ENCODE measurements around the gene HM13. TPM values are rescaled to one million over a fixed set of nuclear protein-coding genes. Genes with fewer than 3 reads are reported as not detected.

HM13 gene
- total RNA-seq, 4 donors from 2014 or later: 54.8 to 86.7 (median 75.8) TPM

DNA sequence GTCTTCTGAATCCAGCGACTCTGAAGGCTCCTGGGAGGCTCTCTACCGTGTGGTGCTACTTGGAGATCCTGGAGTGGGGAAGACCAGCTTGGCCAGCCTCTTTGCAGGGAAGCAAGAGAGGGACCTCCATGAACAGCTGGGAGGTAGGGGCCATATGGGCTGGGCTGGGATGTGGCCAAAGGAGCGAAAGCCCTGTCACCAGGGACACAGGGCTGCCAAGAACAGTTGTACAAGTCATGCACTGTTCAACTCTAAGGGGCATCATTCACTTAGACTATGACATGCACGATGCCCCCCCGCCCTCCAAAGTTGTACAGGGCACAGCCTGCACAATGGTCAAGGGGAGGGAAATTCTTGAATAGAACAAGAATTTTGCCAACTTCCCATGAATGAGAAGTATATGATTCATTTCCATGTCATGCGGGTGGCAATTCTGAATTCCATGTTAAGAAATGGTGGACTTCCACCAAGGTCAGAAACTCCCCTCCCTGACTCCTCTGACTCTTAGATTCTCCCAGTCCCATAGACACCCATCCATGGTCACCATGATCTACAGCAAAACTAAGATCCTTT, 37.5 kb upstream of the HM13 start:
- peak overlapping the region in 1 of 4 donors; percentile 68 for H3K4me3 ChIP-seq
- peaks cover 0 to 51% (median 8%) of the 10 kb centered on the region in 4 donors for H3K4me1 ChIP-seq
- peak in 1 of 2 donors; percentile 33 for TF ChIP-seq EP300 (IDR thresholded peaks at IDR 0.05)
- TF ChIP-seq, protein P1, sequence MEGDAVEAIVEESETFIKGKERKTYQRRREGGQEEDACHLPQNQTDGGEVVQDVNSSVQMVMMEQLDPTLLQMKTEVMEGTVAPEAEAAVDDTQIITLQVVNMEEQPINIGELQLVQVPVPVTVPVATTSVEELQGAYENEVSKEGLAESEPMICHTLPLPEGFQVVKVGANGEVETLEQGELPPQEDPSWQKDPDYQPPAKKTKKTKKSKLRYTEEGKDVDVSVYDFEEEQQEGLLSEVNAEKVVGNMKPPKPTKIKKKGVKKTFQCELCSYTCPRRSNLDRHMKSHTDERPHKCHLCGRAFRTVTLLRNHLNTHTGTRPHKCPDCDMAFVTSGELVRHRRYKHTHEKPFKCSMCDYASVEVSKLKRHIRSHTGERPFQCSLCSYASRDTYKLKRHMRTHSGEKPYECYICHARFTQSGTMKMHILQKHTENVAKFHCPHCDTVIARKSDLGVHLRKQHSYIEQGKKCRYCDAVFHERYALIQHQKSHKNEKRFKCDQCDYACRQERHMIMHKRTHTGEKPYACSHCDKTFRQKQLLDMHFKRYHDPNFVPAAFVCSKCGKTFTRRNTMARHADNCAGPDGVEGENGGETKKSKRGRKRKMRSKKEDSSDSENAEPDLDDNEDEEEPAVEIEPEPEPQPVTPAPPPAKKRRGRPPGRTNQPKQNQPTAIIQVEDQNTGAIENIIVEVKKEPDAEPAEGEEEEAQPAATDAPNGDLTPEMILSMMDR (IDR thresholded peaks at IDR 0.05): no peak
- H3K9me3 ChIP-seq: no peaks in the 10 kb centered on the region
- WGBS, 2 donors: 48 to 63% methylated on average over 6 of the region's 6 CpGs
- H3K27ac ChIP-seq: peak overlapping the region in 2 of 4 donors; percentile 77 to 86
- H3K36me3 ChIP-seq: no peaks in the 10 kb centered on the region
- peaks cover 0 to 15% of the 10 kb centered on the region in 2 donors for H3K27me3 ChIP-seq
- DNase-seq (ENCODE audit: low spot score in 2 of 2): no peak

DNA sequence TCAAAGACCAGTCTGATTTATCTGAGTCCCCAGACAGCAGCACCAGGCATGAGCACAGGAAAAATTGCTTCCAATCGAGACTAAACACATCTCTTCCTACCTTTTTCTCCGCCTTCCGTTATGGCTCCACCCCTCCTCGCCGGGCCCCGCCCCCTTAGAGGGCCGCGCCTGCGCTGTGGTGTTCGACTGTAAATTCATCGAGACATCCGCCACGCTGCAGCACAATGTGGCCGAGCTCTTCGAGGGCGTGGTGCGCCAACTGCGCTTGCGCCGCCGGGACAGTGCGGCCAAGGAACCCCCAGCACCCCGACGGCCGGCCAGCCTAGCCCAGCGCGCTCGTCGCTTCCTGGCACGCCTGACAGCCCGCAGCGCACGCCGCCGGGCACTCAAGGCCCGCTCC, 30.2 kb upstream of the HM13 start:
- no peak overlapping the region for H3K4me3 ChIP-seq
- H3K9me3 ChIP-seq: no peaks in the 10 kb centered on the region
- TF ChIP-seq POLR2A (IDR thresholded peaks at IDR 0.05): no peak
- no peak for TF ChIP-seq EP300 (IDR thresholded peaks at IDR 0.05)
- TF ChIP-seq, protein P1 (IDR thresholded peaks at IDR 0.05): no peak
- 45 to 50% methylated on average over 28 to 31 of the region's 36 CpGs for WGBS, 2 donors
- peak in 1 of 2 donors; percentile 39 for DNase-seq (ENCODE audit: low spot score in 2 of 2)
- peak overlapping the region in 2 of 4 donors; percentile 1 to 89 for H3K27ac ChIP-seq
- peaks cover 0 to 16% (median 4%) of the 10 kb centered on the region in 4 donors for H3K4me1 ChIP-seq
- no peaks in the 10 kb centered on the region for H3K27me3 ChIP-seq
- no peaks in the 10 kb centered on the region for H3K36me3 ChIP-seq

DNA sequence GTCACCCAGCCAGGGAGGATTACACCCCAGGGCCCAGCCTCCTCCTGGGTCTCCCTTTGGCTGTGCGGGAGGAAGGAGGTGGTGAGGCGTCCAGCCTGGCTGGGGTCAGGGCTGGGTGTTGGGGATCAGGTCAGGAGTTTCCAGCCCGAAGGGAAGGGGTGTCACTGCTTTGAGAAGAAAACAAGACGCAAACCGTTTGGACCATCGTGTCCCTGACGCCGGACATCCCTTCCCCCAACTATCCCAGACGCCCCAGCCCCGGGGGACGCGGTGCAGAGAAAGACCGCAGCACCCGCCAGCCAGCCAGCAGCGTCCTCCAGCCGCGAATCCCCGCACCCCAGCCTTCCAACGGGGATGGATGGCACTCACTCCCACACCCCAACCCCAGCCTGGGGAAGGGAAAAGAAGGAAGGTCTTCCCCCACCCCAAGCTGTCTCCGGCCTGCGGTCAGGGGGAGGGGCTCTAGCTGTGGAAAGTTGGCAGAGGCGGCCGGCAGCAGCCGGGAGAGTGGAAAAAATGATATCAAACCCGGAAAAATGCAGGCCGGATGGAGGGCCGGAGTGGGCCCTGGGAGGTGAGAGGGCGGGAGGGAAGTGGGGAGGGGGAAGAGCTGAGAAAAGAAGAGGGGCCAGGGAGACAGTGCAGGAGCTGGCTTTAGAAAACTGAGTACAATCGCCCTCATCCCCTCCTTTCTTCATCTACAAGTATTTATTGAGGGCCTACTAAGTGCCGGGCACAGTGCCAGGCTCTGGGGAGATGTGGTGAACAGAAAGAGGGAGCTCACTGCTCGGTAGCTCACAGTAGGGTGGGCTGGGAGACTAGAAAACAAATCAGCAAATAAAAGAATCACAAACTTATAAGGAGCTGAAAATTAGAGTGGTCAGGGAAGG, 28.5 kb upstream of the HM13 start:
- Histone ChIP-seq H3K27me3 (no peaks in the 10 kb centered on the region), H3K27ac (peak overlapping the region; percentile 54 to 89 (median 78)), H3K9me3 (no peaks in the 10 kb centered on the region), H3K4me3 (peak overlapping the region in 3 of 4 donors; percentile 11 to 39 (median 18)), H3K4me1 (peaks cover 0 to 16% (median 4%) of the 10 kb centered on the region in 4 donors), H3K36me3 (no peaks in the 10 kb centered on the region)
- TF ChIP-seq POLR2A (IDR thresholded peaks at IDR 0.05): peak in 1 of 2 donors; percentile 22
- TF ChIP-seq, protein P1 (IDR thresholded peaks at IDR 0.05): no peak
- peak; percentile 55 to 64 for TF ChIP-seq EP300 (IDR thresholded peaks at IDR 0.05)
- DNase-seq (ENCODE audit: low spot score in 2 of 2): peak; percentile 36 to 53
- WGBS, 2 donors: 4 to 5% methylated on average over 23 to 31 of the region's 31 CpGs

DNA sequence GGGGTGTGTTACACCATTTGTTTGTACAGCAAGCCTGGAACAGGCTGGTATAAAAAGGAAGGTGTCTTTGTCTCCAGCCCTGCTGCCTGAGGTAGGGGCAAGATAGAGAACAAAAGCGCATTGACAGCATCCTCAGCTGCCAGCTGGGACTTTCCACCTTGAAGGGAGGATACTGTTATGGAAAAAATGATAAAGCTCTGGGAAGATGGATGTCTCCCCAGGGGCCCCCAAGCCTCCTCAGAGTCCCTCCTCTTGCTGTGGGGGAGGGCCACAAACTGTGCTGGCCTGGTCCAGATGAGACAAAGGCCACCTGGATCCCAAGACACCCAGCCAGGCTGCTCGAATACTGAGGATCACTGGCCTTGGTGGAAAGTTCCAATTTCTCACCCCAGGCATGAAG, 26.1 kb upstream of the HM13 start:
- Histone ChIP-seq H3K4me1 (peaks cover 0 to 16% (median 4%) of the 10 kb centered on the region in 4 donors), H3K4me3 (no peak overlapping the region), H3K9me3 (no peaks in the 10 kb centered on the region), H3K27me3 (no peaks in the 10 kb centered on the region), H3K27ac (peak overlapping the region in 1 of 4 donors; percentile 55), H3K36me3 (no peaks in the 10 kb centered on the region)
- TF ChIP-seq POLR2A (IDR thresholded peaks at IDR 0.05) (no peak), EP300 (IDR thresholded peaks at IDR 0.05) (no peak)
- TF ChIP-seq, protein P1 (IDR thresholded peaks at IDR 0.05): no peak
- 78 to 82% methylated on average over 1 to 2 of the region's 2 CpGs for WGBS, 2 donors
- no peak for DNase-seq (ENCODE audit: low spot score in 2 of 2)

DNA sequence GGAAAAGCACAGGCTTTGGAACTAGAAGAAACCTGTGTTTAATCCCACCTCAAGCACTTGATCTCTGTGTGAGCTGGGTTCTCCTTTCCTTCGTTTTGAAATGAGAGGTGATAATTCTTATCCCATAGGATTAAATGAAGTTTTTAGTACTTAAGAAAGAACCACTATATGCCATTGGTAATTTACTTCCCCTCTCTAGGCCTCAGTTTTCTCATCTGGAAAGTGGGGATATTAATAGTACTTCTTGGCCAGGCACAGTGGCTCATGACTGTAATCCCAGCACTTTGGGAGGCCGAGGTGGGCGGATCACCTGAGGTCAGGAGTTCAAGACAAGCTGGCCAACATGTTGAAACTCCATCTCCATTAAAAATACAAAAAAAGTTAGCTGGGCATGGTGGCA, 25.1 kb upstream of the HM13 start:
- TF ChIP-seq, protein P1 (IDR thresholded peaks at IDR 0.05): no peak
- no peak for TF ChIP-seq EP300 (IDR thresholded peaks at IDR 0.05)
- no peak for TF ChIP-seq POLR2A (IDR thresholded peaks at IDR 0.05)
- no peak overlapping the region for H3K27ac ChIP-seq
- DNase-seq (ENCODE audit: low spot score in 2 of 2): no peak
- H3K27me3 ChIP-seq: no peaks in the 10 kb centered on the region
- H3K4me3 ChIP-seq: no peak overlapping the region
- H3K36me3 ChIP-seq: no peaks in the 10 kb centered on the region
- WGBS, 2 donors: 67 to 73% methylated on average over 3 of the region's 3 CpGs
- H3K4me1 ChIP-seq: peaks cover 0 to 16% (median 4%) of the 10 kb centered on the region in 4 donors
- H3K9me3 ChIP-seq: no peaks in the 10 kb centered on the region
